Natural killer cell (primary cell): ENCODE results near the gene ADAMTSL5. TPM values are rescaled to one million over a fixed set of nuclear protein-coding genes. Genes with fewer than 3 reads are reported as not detected.

Experiments used
- ATAC-seq, 3 donors: fragments of 150-1000 bp in 2 of 3; fragments of 200-7000 bp in 1 of 3; cut with Tn5 transposase; 1 replicate in 1 of 3; 2 replicates in 2 of 3; pipeline ENCODE4 v1.10.0; 2021; ENCODE audit warnings: mild to moderate bottlenecking in 2 of 3, moderate library complexity in 2 of 3
- DNase-seq, 2 donors: peaks; one replicate each; pipeline versions ENCODE4 v3.0.0 to v3.0.0-alpha.2; 2013 to 2021; ENCODE audit warnings: mixed read lengths in 1 of 2
- H3K27ac ChIP-seq: one replicate; pipeline ENCODE4 v1.5.1; 2013; ENCODE audit warnings: mild to moderate bottlenecking, low read length
- H3K27me3 ChIP-seq: one replicate; pipeline ENCODE4 v1.6.1; 2013; ENCODE audit warnings: low read length; ENCODE audit not compliant: control insufficient read depth, insufficient read depth
- H3K36me3 ChIP-seq: one replicate; pipeline ENCODE4 v1.6.1; 2013; ENCODE audit warnings: low read length; ENCODE audit not compliant: control insufficient read depth, insufficient read depth
- H3K4me1 ChIP-seq: one replicate; pipeline ENCODE4 v1.6.1; 2013; ENCODE audit warnings: low read length; ENCODE audit not compliant: control insufficient read depth, insufficient read depth
- H3K4me3 ChIP-seq: one replicate; pipeline ENCODE4 v1.5.1; 2013; ENCODE audit warnings: low read length
- H3K9me3 ChIP-seq: one replicate; pipeline ENCODE4 v1.6.1; 2013; ENCODE audit warnings: low read length; ENCODE audit not compliant: control insufficient read depth, insufficient read depth
- H3K27ac Mint-ChIP-seq, 2 donors: one replicate each; pipeline ENCODE4 v1.8.0; 2022; ENCODE audit warnings: mild to moderate bottlenecking in 2 of 2, mixed read lengths in 2 of 2, moderate library complexity in 1 of 2
- H3K27me3 Mint-ChIP-seq, 2 donors: one replicate each; pipeline ENCODE4 v1.8.0; 2022; ENCODE audit warnings: low read depth in 2 of 2, mixed read lengths in 2 of 2
- H3K36me3 Mint-ChIP-seq: one replicate; pipeline ENCODE4 v1.8.0; 2022; ENCODE audit warnings: mixed read lengths
- H3K4me1 Mint-ChIP-seq, 2 donors: one replicate each; pipeline ENCODE4 v1.8.0; 2022; ENCODE audit warnings: mixed read lengths in 2 of 2
- H3K4me3 Mint-ChIP-seq: one replicate; pipeline ENCODE4 v1.8.0; 2022; ENCODE audit warnings: mild to moderate bottlenecking, moderate library complexity, mixed read lengths
- H3K9me3 Mint-ChIP-seq, 2 donors: one replicate each; pipeline ENCODE4 v1.8.0; 2022; ENCODE audit warnings: mixed read lengths in 2 of 2
- CTCF ChIP-seq: fragments of 200-600 bp; IDR thresholded peaks from one replicate; pipeline ENCODE4 v1.8.0; 2022; ENCODE audit warnings: antibody characterized with exemption
- WGBS: methylation state at CpG from one replicate; pipeline ENCODE4 v1.1.7; 2013; ENCODE audit warnings: missing lambda C conversion rate; ENCODE audit not compliant: insufficient coverage; 5-methylcytosine and 5-hydroxymethylcytosine counted together
- intact Hi-C: fragments of 100-400 bp; cut with micrococcal nuclease; formaldehyde crosslinking; loops from one replicate; pipeline ENCODE4 v1.14.2; 2022
- total RNA-seq, 4 donors: library from RNA; stranded (reverse); fragments of 120-200 nt in 1 of 4; gene quantifications; one replicate each; pipeline versions ENCODE4 v1.2.3 to v1.2.4, GENCODE V29; 2013 to 2022

The ADAMTSL5 gene
- total RNA-seq, 3 donors from 2014 or later (not counting 1 experiment from before 2014, with no cell fraction given): 0.70 to 2.5 (median 1.0) TPM

GRCh38 chr19:1529430-1529816, 16.6 kb upstream of the ADAMTSL5 start:
- no peak for TF ChIP-seq CTCF
- intact Hi-C loops: no loop called here
- Mint-ChIP-seq H3K4me3 (no peak overlapping the region), H3K27me3 (peaks cover 17 to 30% of the 10 kb centered on the region in 2 donors), H3K4me1 (peaks cover 0 to 6% of the 10 kb centered on the region in 2 donors), H3K27ac (no peak overlapping the region), H3K9me3 (no peaks in the 10 kb centered on the region), H3K36me3 (no peaks in the 10 kb centered on the region)
- WGBS: 81% methylated on average over 16 of the region's 16 CpGs
- Histone ChIP-seq H3K36me3 (no peaks in the 10 kb centered on the region), H3K4me3 (no peak overlapping the region), H3K27me3 (peaks cover 14% of the 10 kb centered on the region), H3K4me1 (no peaks in the 10 kb centered on the region), H3K27ac (no peak overlapping the region), H3K9me3 (no peaks in the 10 kb centered on the region)
- DNase-seq (no peak), ATAC-seq (no peak)

- Histone ChIP-seq H3K4me1 (no peaks in the 10 kb centered on the region), H3K27ac (no peak overlapping the region), H3K4me3 (no peak overlapping the region), H3K36me3 (no peaks in the 10 kb centered on the region), H3K9me3 (no peaks in the 10 kb centered on the region), H3K27me3 (peaks cover 14% of the 10 kb centered on the region)
- no peak overlapping the region for H3K27ac Mint-ChIP-seq
- peaks cover 19 to 32% of the 10 kb centered on the region in 2 donors for H3K27me3 Mint-ChIP-seq
- DNase-seq: no peak
- no peaks in the 10 kb centered on the region for H3K36me3 Mint-ChIP-seq
- no peaks in the 10 kb centered on the region for H3K9me3 Mint-ChIP-seq
- TF ChIP-seq CTCF: no peak
- H3K4me1 Mint-ChIP-seq: peaks cover 0 to 8% of the 10 kb centered on the region in 2 donors
- no peak overlapping the region for H3K4me3 Mint-ChIP-seq
- intact Hi-C loops: no loop called here
- 85% methylated on average over 21 of the region's 23 CpGs for WGBS
- ATAC-seq: no peak
Observed at GRCh38 chr19:1528596-1529429, 16.0 kb upstream of the ADAMTSL5 start.

GRCh38 chr19:1527650-1528309, 15.0 kb upstream of the ADAMTSL5 start:
- Mint-ChIP-seq H3K27ac (no peak overlapping the region), H3K36me3 (no peaks in the 10 kb centered on the region), H3K9me3 (no peaks in the 10 kb centered on the region), H3K4me3 (no peak overlapping the region), H3K27me3 (peaks cover 19 to 36% of the 10 kb centered on the region in 2 donors), H3K4me1 (peaks cover 0 to 8% of the 10 kb centered on the region in 2 donors)
- no peak for TF ChIP-seq CTCF
- Histone ChIP-seq H3K27ac (no peak overlapping the region), H3K9me3 (no peaks in the 10 kb centered on the region), H3K27me3 (peaks cover 18% of the 10 kb centered on the region), H3K4me3 (no peak overlapping the region), H3K36me3 (no peaks in the 10 kb centered on the region), H3K4me1 (no peaks in the 10 kb centered on the region)
- whole genome bisulfite sequencing: 85% methylated on average over 27 of the region's 27 CpGs
- intact Hi-C loops: no loop called here
- DNase-seq (no peak), ATAC-seq (no peak)
